PFSK-1 (cell line): ENCODE data around the gene FAM171A1.

Source experiments
- REST ChIP-seq, 2 experiments: IDR thresholded peaks; 2 replicates each; pipeline versions ENCODE4 v1.6.1 to v1.8.0; 2011 to 2012; ENCODE audit warnings: low read depth in 2 of 2, low read length in 2 of 2, control low read depth in 1 of 2, inconsistent platforms in 1 of 2, mild to moderate bottlenecking in 1 of 2, moderate library complexity in 1 of 2; ENCODE audit not compliant: insufficient read depth in 1 of 2
- TAF1 ChIP-seq: IDR thresholded peaks from 2 replicates; pipeline ENCODE4 v1.6.1; 2012; ENCODE audit warnings: low read length, control low read depth, borderline replicate concordance; ENCODE audit not compliant: insufficient read depth

GRCh38 chr10:15231426-15231825, 139.7 kb downstream of the FAM171A1 start:
- TF ChIP-seq REST (IDR thresholded peaks at IDR 0.05; ENCODE audit: insufficient read depth in 1 of 2, low read depth in 2 of 2, low read length in 2 of 2): no peak
- no peak for TF ChIP-seq TAF1
